Lung (tissue), 12 donors: Measurements from ENCODE around the gene KIAA1671. TPM values are rescaled to one million over a fixed set of nuclear protein-coding genes. Genes with fewer than 3 reads are reported as not detected.
A peak's percentile ranks its signal among the peaks of the same experiment; 100 is the strongest.

Experiments used
- ATAC-seq: fragments of 200-7000 bp; cut with Tn5 transposase; one replicate; pipeline ENCODE4 v1.9.1; 2020; ENCODE audit warnings: moderate number of reproducible peaks; ENCODE audit not compliant: insufficient read depth, low FRiP score
- DNase-seq, 3 donors: peaks; one replicate each; pipeline ENCODE4 v3.0.0-alpha.2; 2013 to 2017
- H3K27ac ChIP-seq, 2 donors: one replicate each; pipeline ENCODE4 v1.5.1; 2013; ENCODE audit warnings: mild to moderate bottlenecking in 2 of 2, moderate library complexity in 2 of 2, control low read depth in 1 of 2, inconsistent platforms in 1 of 2, low read depth in 1 of 2, low read length in 1 of 2
- H3K27me3 ChIP-seq, 3 donors: one replicate each; pipeline ENCODE4 v1.5.1; 2013; ENCODE audit warnings: low read length in 2 of 3; ENCODE audit not compliant: control insufficient read depth in 3 of 3, insufficient read depth in 3 of 3
- H3K36me3 ChIP-seq, 4 donors: one replicate each; pipeline ENCODE4 v1.5.1; 2013; ENCODE audit warnings: low read length in 4 of 4, mild to moderate bottlenecking in 1 of 4, moderate library complexity in 1 of 4; ENCODE audit not compliant: control insufficient read depth in 4 of 4, insufficient read depth in 4 of 4
- H3K4me1 ChIP-seq, 5 donors: one replicate each; pipeline ENCODE4 v1.5.1; 2013; ENCODE audit warnings: low read length in 5 of 5, mild to moderate bottlenecking in 2 of 5, moderate library complexity in 1 of 5; ENCODE audit not compliant: control insufficient read depth in 5 of 5, insufficient read depth in 5 of 5
- H3K4me3 ChIP-seq: one replicate; pipeline ENCODE4 v1.5.1; 2013; ENCODE audit warnings: mild to moderate bottlenecking, control low read depth, moderate library complexity
- H3K9ac ChIP-seq, 2 donors: one replicate each; pipeline ENCODE4 v1.5.1; 2013; ENCODE audit warnings: low read length in 2 of 2, control low read depth in 1 of 2; ENCODE audit not compliant: insufficient read depth in 1 of 2
- H3K9me3 ChIP-seq, 4 donors: one replicate each; pipeline ENCODE4 v1.5.1; 2013; ENCODE audit warnings: low read length in 3 of 4, mild to moderate bottlenecking in 1 of 4, moderate library complexity in 1 of 4; ENCODE audit not compliant: control insufficient read depth in 4 of 4, insufficient read depth in 3 of 4
- CTCF ChIP-seq: IDR thresholded peaks from 2 replicates; pipeline ENCODE4 v1.5.1; 2012; ENCODE audit warnings: mild to moderate bottlenecking; ENCODE audit errors: control extremely low read depth, extremely low read depth
- WGBS, 2 donors: extraction: QIAGEN DNeasy Blood & Tissue Kit; methylation state at CpG; one replicate each; pipeline ENCODE4 v1.1.7; 2013; 5-methylcytosine and 5-hydroxymethylcytosine counted together
- polyA plus RNA-seq, 2 donors: library from polyadenylated mRNA; stranded (reverse); fragments of 200-250 nt; gene quantifications; one replicate each; pipeline ENCODE4 v1.2.1, GENCODE V29; 2013
- total RNA-seq, 2 donors: library from RNA; depleted of rRNA in 1 of 2; stranded (reverse); fragments of >200 nt in 1 of 2; gene quantifications; one replicate each; pipeline ENCODE4 v1.2.1, GENCODE V29; 2014 to 2021
- donor health status: control.
- donor health status: control.
- donor health status: Bipolar disorder and iron deficiency.
- donor health status: healthy.
- donor health status: DM: yes; HTN: yes; CAD: no.

KIAA1671 gene
- total and polyA plus RNA-seq, 4 donors: 7.6 to 44.6 (median 24.0) TPM

- ATAC-seq (peak; percentile 25), DNase-seq (no peak)
- peaks cover 0 to 18% (median 0%) of the 10 kb centered on the region in 5 donors for H3K4me1 ChIP-seq
- H3K9me3 ChIP-seq: peaks cover 0 to 3% (median 0%) of the 10 kb centered on the region in 4 donors
- no peak overlapping the region for H3K9ac ChIP-seq
- H3K4me3 ChIP-seq: no peak overlapping the region
- 51 to 79% methylated on average over 7 of the region's 7 CpGs for WGBS, 2 donors
- TF ChIP-seq CTCF: no peak
- peaks cover 0 to 6% (median 2%) of the 10 kb centered on the region in 3 donors for H3K27me3 ChIP-seq
- no peaks in the 10 kb centered on the region for H3K36me3 ChIP-seq
- peak overlapping the region; percentile 22 to 92 for H3K27ac ChIP-seq
These were observed 160.8 kb downstream of the KIAA1671 start for GRCh38 chr22:25113316-25113721.

GRCh38 chr22:25114369-25115362, 162.2 kb downstream of the KIAA1671 start:
- H3K9me3 ChIP-seq: no peaks in the 10 kb centered on the region
- no peaks in the 10 kb centered on the region for H3K36me3 ChIP-seq
- peak overlapping the region in 1 of 2 donors; percentile 92 for H3K27ac ChIP-seq
- no peak for TF ChIP-seq CTCF
- H3K4me3 ChIP-seq: no peak overlapping the region
- no peak overlapping the region for H3K9ac ChIP-seq
- peaks cover 0 to 16% (median 0%) of the 10 kb centered on the region in 5 donors for H3K4me1 ChIP-seq
- DNase-seq (no peak), ATAC-seq (no peak)
- H3K27me3 ChIP-seq: peaks cover 0 to 6% (median 2%) of the 10 kb centered on the region in 3 donors
- 62 to 80% methylated on average over 17 of the region's 17 CpGs for WGBS, 2 donors

- 80 to 93% methylated on average over 2 of the region's 2 CpGs for WGBS, 2 donors
These were observed 167.1 kb downstream of the KIAA1671 start for GRCh38 chr22:25119609-25120008.

More at GRCh38 chr22:25119609-25120008, 167.1 kb downstream of the KIAA1671 start:
- Histone ChIP-seq H3K27me3 (no peaks in the 10 kb centered on the region), H3K9me3 (peaks cover 0 to 4% (median 0%) of the 10 kb centered on the region in 4 donors), H3K9ac (no peak overlapping the region), H3K4me1 (peaks cover 0 to 9% (median 0%) of the 10 kb centered on the region in 5 donors), H3K27ac (peak overlapping the region; percentile 52 to 92), H3K36me3 (no peaks in the 10 kb centered on the region), H3K4me3 (no peak overlapping the region)
- ATAC-seq (no peak), DNase-seq (no peak)
- no peak for TF ChIP-seq CTCF
